ENCODE measurements around the gene NEDD4L.

NEDD4L gene

GRCh38 chr18:58324824-58325480 lies 280.9 kb downstream of the NEDD4L start:
- ATAC-seq: no peak

GRCh38 chr18:58325494-58325893 lies 281.5 kb downstream of the NEDD4L start:
- ATAC-seq: no peak

GRCh38 chr18:58334061-58334460 lies 290.0 kb downstream of the NEDD4L start:
- ATAC-seq: no peak

- ATAC-seq: no peak
These were observed 291.2 kb downstream of the NEDD4L start for GRCh38 chr18:58335223-58335622.

GRCh38 chr18:58335821-58336220 lies 291.8 kb downstream of the NEDD4L start:
- no peak for ATAC-seq

GRCh38 chr18:58336605-58337004 lies 292.6 kb downstream of the NEDD4L start:
- no peak for ATAC-seq

- no peak for ATAC-seq
These were observed 293.3 kb downstream of the NEDD4L start for GRCh38 chr18:58337285-58337684.

GRCh38 chr18:58337686-58338085 lies 293.7 kb downstream of the NEDD4L start:
- ATAC-seq: no peak

- ATAC-seq: no peak
These were observed 294.1 kb downstream of the NEDD4L start for GRCh38 chr18:58338141-58338540.

- ATAC-seq: no peak
These were observed 295.1 kb downstream of the NEDD4L start for GRCh38 chr18:58338961-58339592.

- ATAC-seq: no peak
These were observed 295.9 kb downstream of the NEDD4L start for GRCh38 chr18:58339890-58340289.

GRCh38 chr18:58341916-58342315 lies 297.9 kb downstream of the NEDD4L start:
- ATAC-seq: no peak

GRCh38 chr18:58344080-58344670 lies 300.1 kb downstream of the NEDD4L start:
- no peak for ATAC-seq

- no peak for ATAC-seq
These were observed 300.9 kb downstream of the NEDD4L start for GRCh38 chr18:58344861-58345463.

GRCh38 chr18:58345875-58346274 lies 301.8 kb downstream of the NEDD4L start:
- ATAC-seq: no peak

- ATAC-seq: no peak
These were observed 303.1 kb downstream of the NEDD4L start for GRCh38 chr18:58347135-58347534.

GRCh38 chr18:58348517-58348916 lies 304.5 kb downstream of the NEDD4L start:
- no peak for ATAC-seq

- ATAC-seq: no peak
These were observed 304.9 kb downstream of the NEDD4L start for GRCh38 chr18:58348951-58349350.

- peak; percentile 58 to 72 for ATAC-seq
These were observed 305.6 kb downstream of the NEDD4L start for GRCh38 chr18:58349650-58350049.

- ATAC-seq: no peak
These were observed 306.5 kb downstream of the NEDD4L start for GRCh38 chr18:58350526-58350925.

- ATAC-seq: no peak
These were observed 307.8 kb downstream of the NEDD4L start for GRCh38 chr18:58351776-58352175.

- no peak for ATAC-seq
These were observed 309.6 kb downstream of the NEDD4L start for GRCh38 chr18:58353581-58353980.

GRCh38 chr18:58354051-58354450 lies 310.0 kb downstream of the NEDD4L start:
- no peak for ATAC-seq

GRCh38 chr18:58354791-58355190 lies 310.8 kb downstream of the NEDD4L start:
- no peak for ATAC-seq

Measured in activated CD4-positive, CD25-positive, alpha-beta regulatory T cell treated with anti-CD3 and anti-CD28 coated beads, Interleukin-2, amount 50 U/mL, for 24 hours (primary cell).